Stimulated activated CD4-positive, alpha-beta T cell treated with anti-CD3 and anti-CD28 coated beads, Interleukin-1b, Interleukin-23, amount 100 ng/mL, for 48 hours (primary cell): ENCODE measurements around the gene PRKAG3.

Experiments
- DNase-seq: peaks from one replicate; pipeline ENCODE4 v3.0.0-alpha.2; 2020

Gene PRKAG3

DNA sequence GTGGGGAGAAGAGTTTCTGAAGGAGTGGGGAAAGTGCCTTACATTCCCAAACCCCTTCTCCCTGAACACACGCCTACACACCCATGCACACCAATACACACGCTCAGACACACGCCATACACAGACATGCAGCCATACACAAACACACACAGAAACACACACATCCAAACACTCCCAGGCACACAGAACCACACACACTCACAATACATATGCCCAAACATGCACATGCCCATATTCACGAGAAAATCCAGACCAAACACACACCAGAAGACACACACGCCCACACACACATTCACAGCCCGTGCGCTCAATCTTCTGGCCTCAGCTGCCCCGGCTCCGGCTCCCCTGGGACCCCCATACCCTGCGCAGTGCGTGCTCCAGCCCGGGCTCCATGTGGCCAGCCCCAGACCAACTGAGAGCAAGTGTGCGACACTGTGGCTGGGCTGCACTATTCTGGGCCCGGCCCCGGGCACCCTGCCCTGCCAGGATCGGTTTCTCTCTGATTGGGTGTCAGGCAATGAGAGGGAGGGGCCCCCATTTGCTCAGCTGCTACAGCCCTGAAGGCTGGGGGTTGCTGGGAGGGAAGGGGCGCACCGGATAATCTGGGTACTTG, at the start of gene PRKAG3:
TSS of gene PRKAG3 (minus strand) at position 426 of the 613 bp plus-strand sequence.
- no peak for DNase-seq

DNA sequence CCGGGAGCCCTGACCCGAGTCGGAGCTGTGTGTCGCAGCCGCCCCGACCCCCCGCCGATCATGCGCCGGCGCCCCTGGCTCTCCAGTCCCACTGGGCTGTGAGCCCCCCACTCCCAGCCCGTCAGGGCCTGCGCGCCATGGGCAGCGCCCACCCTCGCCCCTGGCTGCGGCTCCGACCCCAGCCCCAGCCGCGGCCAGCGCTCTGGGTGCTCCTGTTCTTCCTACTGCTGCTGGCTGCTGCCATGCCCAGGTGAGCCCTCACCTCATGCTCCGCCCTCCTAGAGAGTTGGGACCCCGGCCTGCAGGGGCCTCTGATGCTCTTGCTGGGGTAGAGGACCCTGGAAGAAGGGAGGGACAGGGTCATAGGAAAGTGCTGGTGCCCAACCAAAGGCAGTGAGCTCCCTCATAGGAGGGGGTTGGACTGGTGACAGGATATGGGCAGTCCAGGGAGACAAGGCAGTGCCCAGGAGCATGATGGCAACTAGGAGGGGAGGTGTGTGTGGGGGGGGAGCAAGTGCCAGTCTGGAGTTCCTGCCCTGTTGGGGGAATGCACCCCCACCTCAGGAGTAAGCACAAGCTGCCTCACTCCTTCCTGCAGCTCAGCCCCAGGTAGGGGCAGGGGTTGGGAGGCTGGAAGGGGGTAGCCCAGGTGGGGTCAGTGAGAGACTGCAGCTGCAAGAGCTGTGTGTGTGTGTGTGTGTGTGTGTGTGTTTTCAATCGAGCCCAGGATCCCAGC, 49.4 kb upstream of the PRKAG3 start:
- no peak for DNase-seq

DNA sequence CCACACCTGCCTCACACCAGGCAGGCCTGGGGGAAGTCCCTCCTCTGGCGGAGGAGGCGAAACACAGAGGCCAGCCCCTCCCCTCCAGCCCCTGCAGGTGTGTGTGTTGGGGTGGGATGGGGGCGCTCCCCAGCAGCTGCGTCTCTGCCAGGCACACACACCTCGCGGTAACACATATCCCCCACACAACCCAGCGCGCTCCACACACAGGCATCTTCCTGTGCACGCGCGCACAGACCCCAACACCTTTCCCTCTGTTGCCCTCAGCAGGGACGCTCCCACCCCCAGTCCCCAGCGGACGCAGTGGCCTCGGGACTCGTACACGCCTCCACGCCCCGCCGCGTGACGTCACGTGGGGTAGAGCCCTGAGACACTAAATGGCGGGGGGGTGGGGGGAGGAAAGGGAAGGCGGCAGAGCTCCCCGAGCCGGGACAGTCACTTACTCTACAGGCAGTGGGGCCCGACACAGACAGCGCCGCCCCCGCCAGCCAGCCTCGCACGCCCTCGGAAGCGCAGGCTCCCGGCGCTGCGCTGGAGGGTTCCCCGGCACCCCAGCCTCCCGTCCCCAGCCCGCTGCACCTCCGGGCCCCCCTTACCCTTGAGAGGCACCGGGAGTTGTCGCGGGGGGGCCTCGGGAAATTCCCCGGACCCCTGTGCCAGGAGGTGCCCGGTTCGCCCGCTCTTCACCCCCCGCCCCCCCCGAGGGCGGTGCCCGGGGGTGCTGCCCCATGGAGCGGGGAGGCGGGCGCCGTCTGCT, 48.7 kb upstream of the PRKAG3 start, which contains the start of gene WNT10A:
TSS of gene WNT10A (plus strand) at position 751 of the 757 bp plus-strand sequence. CDS start 144 bp downstream, outside the sequence.
- peak; percentile 57 for DNase-seq

DNA sequence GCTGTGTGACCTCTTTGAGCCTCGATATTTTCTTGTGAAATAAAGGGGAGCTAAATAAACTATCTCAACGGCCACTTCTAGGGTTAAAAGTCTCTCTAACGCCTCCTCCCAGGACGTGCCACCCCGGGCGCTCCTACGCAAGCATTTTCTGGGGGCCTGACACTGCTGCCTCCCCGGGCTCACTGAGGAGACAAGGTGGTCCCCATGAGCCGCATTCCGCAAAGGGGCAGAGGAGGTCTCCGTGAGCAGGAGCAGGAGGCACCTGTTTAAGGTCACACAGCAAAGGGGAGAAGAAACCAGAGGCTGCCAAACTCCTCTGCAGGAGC, 48.1 kb upstream of the PRKAG3 start:
- no peak for DNase-seq

DNA sequence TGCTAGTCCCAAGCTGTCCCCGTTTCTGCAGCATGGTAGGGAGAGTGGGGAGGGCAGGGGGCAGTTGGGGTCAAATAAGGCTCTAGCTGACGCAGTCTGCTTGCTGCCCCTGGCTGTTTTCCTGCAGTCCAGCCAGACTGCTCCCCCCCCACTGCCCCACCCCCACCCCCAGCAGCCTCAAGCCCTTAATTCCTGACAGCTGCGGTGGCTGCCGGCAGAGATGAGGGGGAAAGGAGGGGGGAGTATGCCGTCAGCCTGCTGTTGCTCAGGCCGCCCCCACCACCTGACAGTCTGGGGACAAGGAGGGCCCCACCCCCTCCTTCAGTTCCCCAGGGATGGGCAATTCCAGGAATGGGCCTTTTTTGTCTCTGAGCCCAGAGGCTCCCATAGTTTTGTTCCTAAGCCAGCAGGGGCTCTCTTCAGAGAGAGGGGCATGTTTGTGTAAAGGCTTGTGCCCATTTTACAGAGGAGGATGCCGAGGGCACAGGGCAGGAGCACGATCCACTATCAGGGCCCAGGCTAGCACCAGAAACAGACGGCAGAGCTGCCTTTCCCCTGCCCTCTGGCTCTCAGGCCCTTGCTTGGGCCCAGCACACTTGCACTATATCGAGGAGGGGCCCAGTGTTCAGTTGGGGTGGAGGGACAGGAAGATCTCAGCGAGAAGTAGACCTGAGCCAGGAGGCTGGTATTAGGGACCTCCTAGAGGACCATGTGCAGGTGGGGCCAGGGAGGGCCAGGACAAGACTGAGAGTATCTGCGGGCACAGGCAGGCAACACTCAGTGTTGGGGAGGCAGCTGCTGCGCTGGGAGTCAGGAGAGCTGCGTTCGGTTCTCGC, 47.5 kb upstream of the PRKAG3 start:
- DNase-seq, result no peak

DNA sequence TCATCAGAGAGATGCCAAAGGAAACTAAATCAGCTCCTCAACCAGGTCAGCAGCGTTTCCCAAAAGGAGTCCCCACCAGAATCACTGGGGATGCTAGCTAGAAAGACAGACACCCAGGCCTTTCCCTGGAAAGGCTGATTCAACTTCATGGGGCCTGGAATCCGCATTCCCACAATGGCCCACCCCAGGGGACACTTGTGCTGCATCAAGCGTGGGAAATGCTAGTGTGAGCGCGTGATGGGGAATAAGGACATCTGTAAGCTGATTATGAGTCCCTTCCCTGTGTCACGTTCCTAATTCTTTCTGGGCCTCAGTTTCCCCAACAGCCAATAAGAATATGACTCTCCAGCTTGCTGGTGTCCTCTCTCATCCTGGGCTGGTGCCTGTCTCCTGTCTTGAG, 46.9 kb upstream of the PRKAG3 start:
- no peak for DNase-seq

DNA sequence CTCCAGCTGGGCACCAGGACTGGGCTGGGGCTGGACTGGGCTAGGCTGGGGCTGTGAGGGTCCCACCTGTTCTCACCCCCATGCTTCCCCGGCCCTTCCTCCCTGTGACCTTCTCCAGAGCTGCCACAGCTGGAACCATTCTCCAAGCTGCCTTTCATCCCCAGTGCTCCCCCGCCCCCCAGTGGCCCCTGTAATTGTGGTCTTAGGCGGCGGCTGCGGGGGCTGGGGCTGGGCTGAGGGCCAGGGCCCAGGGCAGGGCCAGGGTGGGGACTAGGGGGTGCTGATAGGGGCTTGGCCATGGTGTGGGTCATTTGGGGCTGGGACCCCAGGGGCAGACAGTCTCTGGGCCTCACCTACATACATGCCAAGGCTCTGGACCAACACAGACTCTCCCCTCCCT, 46.3 kb upstream of the PRKAG3 start:
- no peak for DNase-seq

DNA sequence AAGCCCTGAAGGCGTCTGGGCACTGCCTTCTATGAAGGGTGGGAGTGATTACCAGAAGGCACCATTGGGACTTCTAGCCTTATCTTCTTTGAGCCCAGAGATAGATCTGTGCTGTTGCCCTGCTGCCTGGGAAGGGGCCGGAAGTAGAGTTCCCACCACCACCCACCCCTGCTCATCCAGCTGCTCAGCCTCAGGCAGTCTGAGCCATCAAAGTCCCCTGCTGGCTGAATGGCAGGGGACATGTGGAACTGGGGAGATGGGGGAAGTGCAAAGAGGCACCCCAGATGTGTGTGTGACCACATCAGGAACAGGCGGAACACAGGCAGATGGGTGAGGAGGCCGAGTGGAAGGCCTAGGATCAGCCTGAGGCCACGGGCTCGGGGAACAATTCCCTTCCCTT, 45.7 kb upstream of the PRKAG3 start:
- no peak for DNase-seq

DNA sequence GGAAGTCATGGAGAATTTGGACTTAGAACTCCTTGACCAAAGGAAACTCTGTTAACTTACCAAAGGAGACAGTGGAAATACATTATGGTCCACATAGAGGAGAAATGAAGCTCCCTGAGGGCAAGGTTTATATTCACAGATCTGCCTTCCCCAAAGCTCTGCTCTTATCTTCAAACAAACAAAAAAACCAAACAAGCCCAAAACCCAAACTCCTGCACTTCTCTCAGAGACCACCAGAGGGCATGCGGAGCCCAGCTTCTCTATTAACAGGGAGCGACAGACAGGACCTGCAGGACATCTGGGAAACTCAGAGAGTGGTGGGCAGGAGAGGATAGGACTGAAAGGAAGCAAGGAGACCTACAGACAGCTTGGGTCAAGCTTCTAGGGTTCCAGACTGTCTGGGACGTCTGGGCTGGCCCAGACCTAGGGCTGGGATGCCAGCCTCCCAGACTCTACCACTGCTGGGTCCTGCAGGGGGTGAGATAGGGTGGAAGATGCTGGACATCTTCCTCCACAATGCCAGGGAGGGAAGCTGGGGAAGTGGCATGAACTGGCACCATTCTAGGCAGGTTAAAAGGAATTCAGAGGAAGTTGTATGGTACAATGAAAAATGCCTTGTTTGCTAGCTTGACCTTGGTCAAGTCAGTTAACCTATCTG, 45.1 kb upstream of the PRKAG3 start:
- peak; percentile 62 for DNase-seq

DNA sequence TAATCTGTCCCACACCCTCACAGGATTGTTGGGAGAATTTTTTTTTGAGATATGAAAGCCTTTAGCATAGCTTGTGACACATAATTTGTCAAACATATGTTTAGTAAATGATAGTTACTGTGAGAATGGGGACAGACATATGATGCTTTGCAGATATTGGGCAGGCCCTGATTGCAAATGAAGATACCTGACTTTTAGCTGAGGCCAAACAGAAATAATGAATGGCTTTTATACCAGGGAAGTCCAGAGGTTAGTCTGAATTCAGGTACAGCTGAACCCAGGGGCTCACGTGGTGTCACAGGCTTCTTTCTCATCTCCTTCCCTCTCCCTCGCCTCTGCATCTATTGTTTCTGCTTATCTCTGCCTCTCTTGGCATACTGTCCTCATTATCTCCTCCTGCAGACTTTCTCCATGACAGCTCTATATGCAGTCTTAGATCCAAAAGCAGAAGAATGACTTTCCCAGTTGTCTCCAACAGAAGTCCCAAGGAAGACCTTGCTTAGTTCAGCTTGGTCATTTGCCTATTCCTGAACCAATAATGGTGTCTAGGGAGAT, 44.2 kb upstream of the PRKAG3 start:
- DNase-seq, result no peak

DNA sequence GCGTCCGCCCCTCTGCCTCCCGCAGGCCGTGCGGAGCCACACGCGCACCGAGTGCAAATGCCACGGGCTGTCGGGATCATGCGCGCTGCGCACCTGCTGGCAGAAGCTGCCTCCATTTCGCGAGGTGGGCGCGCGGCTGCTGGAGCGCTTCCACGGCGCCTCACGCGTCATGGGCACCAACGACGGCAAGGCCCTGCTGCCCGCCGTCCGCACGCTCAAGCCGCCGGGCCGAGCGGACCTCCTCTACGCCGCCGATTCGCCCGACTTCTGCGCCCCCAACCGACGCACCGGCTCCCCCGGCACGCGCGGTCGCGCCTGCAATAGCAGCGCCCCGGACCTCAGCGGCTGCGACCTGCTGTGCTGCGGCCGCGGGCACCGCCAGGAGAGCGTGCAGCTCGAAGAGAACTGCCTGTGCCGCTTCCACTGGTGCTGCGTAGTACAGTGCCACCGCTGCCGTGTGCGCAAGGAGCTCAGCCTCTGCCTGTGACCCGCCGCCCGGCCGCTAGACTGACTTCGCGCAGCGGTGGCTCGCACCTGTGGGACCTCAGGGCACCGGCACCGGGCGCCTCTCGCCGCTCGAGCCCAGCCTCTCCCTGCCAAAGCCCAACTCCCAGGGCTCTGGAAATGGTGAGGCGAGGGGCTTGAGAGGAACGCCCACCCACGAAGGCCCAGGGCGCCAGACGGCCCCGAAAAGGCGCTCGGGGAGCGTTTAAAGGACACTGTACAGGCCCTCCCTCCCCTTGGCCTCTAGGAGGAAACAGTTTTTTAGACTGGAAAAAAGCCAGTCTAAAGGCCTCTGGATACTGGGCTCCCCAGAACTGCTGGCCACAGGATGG, 42.0 kb upstream of the PRKAG3 start:
- no peak for DNase-seq

DNA sequence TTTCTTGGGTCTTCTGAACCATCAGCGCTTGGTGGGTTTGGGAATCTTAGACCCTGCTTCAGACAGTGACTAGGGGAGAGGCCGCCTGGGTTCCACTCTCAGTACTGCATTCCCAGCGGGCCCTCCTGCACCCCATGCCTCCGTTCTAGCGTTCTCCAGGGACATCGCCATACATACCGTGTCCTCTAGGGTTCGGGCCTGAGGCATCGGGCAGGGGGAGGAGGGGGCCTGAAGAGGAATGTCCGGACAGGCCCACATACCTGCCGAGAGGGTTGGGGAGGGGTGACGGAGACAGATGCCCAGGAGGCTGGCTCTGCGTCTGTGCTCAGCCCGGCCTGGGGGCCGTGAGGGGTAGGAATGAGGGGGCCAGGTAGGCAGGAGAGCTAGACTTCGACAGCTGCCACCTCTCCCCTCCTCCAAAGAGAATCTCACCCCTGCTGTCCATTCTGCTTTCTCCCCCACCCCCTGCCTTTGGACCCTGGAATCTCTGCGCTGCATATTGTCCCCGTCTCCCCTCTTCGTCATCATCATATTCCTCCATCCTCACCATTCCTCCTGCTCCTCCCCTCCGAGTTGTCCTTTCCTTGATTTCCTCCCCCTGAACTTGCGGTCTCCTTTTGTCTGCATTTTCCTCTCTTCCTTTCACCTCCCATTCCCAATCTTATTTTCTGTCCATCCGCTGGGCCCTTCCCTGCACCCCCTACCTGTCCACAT, 41.2 kb upstream of the PRKAG3 start:
- no peak for DNase-seq

DNA sequence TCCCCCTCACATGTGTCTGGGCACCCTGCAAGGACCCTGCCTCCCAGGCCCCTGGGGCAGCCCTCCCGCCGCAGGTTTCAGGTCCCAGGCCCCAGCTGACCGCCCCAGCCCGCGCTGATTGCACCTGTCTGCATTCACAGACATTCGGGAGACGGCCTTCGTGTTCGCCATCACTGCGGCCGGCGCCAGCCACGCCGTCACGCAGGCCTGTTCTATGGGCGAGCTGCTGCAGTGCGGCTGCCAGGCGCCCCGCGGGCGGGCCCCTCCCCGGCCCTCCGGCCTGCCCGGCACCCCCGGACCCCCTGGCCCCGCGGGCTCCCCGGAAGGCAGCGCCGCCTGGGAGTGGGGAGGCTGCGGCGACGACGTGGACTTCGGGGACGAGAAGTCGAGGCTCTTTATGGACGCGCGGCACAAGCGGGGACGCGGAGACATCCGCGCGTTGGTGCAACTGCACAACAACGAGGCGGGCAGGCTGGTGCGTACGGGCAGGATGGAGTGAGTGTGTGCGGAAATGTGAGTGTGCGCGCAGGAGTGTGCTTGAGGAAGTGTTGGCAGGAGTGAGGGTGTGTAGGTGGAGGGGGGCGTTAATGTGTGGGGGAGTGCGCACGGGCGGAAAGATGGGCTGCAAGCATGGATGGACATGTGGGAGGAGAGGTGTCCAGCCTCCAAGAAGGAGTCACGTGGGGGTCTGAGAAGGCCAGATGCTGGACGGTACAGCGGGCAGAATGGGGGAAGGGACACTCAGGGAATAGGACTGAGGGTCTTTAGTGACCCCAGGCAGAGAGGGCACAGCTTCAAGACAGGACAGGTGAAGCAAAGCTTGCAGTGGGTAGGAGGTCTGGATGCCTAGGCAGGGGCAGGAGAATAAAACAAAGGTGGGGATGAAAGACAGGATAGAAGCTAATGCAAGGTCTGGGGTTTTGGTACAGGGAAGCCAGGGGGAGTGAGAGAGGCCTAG, 40.0 kb upstream of the PRKAG3 start:
- no peak for DNase-seq

DNA sequence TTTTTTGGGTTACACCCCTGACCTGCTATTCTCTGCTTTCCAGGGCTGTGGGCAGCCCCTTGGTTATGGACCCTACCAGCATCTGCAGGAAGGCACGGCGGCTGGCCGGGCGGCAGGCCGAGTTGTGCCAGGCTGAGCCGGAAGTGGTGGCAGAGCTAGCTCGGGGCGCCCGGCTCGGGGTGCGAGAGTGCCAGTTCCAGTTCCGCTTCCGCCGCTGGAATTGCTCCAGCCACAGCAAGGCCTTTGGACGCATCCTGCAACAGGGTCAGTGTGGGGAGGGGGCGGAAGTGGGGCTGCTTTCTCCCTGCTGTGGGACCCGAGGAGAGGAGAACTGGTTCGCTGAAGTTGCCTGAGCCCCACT, 39.4 kb upstream of the PRKAG3 start:
- DNase-seq, result no peak

DNA sequence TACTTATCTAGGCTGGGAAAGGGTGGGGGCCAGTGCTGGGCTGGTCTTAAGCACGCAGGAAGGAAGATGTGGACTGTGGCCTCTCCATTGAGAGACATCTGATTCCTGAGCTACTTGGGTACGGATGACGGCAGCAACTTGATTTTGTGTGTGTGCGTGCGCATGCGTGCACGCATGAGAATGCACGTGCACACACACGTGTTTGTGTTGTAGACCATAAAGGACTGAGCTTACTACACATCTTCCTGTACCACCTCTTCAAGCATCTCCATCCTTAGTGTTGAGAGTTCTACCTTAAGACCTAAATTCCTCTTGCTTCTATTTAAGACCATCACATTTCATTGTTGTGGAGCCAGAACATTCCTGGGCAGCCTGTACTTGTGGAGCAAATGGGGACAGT, 37.5 kb upstream of the PRKAG3 start:
- no peak for DNase-seq

DNA sequence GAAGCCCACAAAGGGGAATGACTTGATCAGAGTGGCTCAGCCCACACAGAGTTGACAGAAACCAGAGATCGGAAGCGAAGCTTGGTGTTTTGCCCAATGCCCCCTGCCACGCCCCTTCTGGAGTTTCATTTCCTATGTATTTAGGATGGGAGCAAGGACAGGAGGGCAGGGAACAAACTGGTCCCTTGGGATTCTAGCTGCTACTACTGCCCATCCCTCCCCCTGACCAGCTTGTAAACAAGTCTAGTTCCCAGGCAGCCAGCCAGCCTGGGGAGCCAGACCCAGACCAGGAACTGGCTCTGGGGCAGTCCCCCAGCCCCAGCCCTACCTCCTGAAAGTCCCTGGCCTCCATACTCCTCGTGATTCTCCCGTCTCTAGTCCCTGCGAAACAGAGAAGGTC, 36.3 kb upstream of the PRKAG3 start:
- DNase-seq, result no peak

DNA sequence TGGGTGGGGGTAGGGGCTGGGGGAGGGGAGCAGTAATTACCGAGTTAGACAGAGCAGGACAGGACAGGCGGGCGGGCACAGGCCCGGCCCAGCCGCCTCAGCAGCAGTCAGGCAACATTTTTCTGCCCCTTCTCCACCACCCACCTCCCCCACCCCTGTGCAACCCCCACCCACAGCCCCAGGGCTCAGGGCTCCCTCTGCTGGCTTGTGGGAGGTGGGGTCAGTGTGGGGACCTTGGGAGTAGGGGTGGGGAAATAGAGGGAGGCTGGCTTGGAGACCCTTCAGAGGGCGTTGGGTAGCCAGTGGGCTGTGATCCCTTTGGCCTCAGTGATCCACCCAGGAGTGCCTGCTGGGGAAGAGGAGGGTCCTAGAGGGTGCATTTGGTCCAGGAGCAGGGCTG, 34.4 kb upstream of the PRKAG3 start:
- DNase-seq, result no peak

DNA sequence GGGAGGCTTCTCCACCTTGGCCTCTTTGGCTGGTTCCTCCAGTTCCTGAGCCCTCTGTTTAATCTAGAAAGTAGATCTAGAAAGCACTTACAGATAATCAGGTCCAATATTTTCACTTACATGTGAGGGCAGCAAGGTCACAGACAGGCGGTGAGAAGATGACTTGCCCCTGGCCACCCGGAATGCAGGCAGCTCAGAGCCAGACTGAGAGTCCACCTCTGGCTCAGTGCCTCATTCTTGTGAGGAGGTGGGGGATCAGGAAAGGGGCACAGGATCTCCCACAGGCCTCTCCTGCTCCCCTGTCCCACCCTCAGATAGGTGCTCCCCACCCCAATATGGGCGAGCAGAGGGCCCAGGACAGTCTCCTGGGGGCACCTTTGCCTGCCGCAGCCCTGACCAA, 33.8 kb upstream of the PRKAG3 start:
- DNase-seq, result no peak

DNA sequence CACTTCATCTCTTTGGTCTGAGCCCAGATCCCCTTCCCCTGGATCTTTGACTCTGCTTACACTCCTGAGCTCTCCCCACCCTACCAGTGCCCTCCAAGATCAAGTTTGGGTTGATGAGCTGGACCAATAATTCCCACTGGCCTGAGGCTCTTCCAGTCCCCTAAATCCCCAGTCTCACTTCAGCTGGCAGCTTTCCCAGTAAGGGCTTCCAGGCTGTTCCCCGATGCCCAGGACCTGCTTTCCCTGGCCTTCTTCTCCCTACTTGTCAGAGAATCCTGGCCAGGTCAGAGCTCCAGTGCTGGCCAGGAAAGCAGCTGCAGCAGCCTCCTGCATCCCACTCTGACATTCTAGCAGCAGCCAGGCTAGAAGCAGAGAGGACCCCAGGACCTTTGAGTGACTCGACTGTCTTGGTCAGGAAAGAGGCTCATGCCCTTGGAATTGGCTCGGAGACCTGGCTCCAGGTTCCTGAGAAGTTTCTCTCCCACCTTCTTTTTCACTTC, 31.5 kb upstream of the PRKAG3 start:
- no peak for DNase-seq
